HCT116 (cell line): ENCODE data around the gene OR11H7. TPM values are rescaled to one million over a fixed set of nuclear protein-coding genes. Genes with fewer than 3 reads are reported as not detected.

ENCODE experiments used
- total RNA-seq: library from RNA; stranded (reverse); gene quantifications from one replicate; pipeline ENCODE4 v1.2.1, GENCODE V29; 2021; ENCODE audit not compliant: unreplicated experiment

The OR11H7 gene
- total RNA-seq, 1 experiment from 2014 or later, result not detected

Other genes starting within 250 kb of the OR11H7 start
- not detected for gene OR4Q2, start 226.8 kb upstream of the OR11H7 start, total RNA-seq
- gene OR4K14, start 209.7 kb upstream of the OR11H7 start, total RNA-seq, result not detected
- not detected for gene OR4K13, start 192.9 kb upstream of the OR11H7 start, total RNA-seq
- gene OR4L1, start 168.9 kb upstream of the OR11H7 start, total RNA-seq, result not detected
- not detected for gene OR4K17, start 118.2 kb upstream of the OR11H7 start, total RNA-seq
- not detected for gene OR4N5, start 90.2 kb upstream of the OR11H7 start, total RNA-seq
- gene OR11G2, start 38.1 kb upstream of the OR11H7 start, total RNA-seq, result not detected
- not detected for gene OR11H6, start 5.3 kb upstream of the OR11H7 start, total RNA-seq
- not detected for gene OR11H4, start 10.3 kb downstream of the OR11H7 start, total RNA-seq
- gene TTC5, start 77.0 kb downstream of the OR11H7 start, total RNA-seq, result 23.3 TPM
- 77.0 TPM for gene CCNB1IP1, start 104.3 kb downstream of the OR11H7 start, total RNA-seq
- 51.8 TPM for gene PARP2, start 114.7 kb downstream of the OR11H7 start, total RNA-seq
- 22.4 TPM for gene TEP1, start 184.5 kb downstream of the OR11H7 start, total RNA-seq
- 0.05 TPM for gene KLHL33, start 207.2 kb downstream of the OR11H7 start, total RNA-seq
- gene OSGEP, start 225.8 kb downstream of the OR11H7 start, total RNA-seq, result 21.8 TPM
- gene APEX1, start 226.2 kb downstream of the OR11H7 start, total RNA-seq, result 235 TPM
- gene PIP4P1, start 232.5 kb downstream of the OR11H7 start, total RNA-seq, result 35.4 TPM
- 63.0 TPM for gene PNP, start 240.4 kb downstream of the OR11H7 start, total RNA-seq